CD4-positive, alpha-beta T cell (primary cell): ENCODE results near the gene ZNF710. TPM values are rescaled to one million over a fixed set of nuclear protein-coding genes. Genes with fewer than 3 reads are reported as not detected.

ENCODE experiments used
- ATAC-seq: fragments of 200-7000 bp; cut with Tn5 transposase; one replicate; pipeline ENCODE4 v1.10.0; 2022; ENCODE audit warnings: mild to moderate bottlenecking; ENCODE audit not compliant: poor library complexity
- CTCF ChIA-PET: fragments of 350-600 bp; sonication (Branson Sonifier 250); formaldehyde crosslinking; loops from one replicate; lab custom pipeline; 2021; ENCODE audit warnings: antibody characterized with exemption, inconsistent platforms; lab: Charles Lee
- POLR2A ChIA-PET: fragments of 350-600 bp; sonication (Branson Sonifier 250); formaldehyde crosslinking; loops from one replicate; lab custom pipeline; 2021; ENCODE audit warnings: antibody characterized with exemption, inconsistent platforms; lab: Charles Lee
- DNase-seq, 14 experiments: peaks; one replicate each; pipeline ENCODE4 v3.0.0-alpha.2; 2013 to 2020; ENCODE audit warnings: mixed read lengths in 2 of 14
- H3K27ac ChIP-seq, 2 donors: one replicate each; pipeline versions ENCODE4 v1.5.1 to v1.7.0; 2013; ENCODE audit warnings: low read length in 2 of 2, low read depth in 1 of 2, mild to moderate bottlenecking in 1 of 2
- H3K27me3 ChIP-seq, 2 experiments: 1 replicate in 1 of 2; 2 replicates in 1 of 2; pipeline versions ENCODE4 v1.6.1 to v1.7.0; 2013; ENCODE audit warnings: low read length in 2 of 2, control low read depth in 1 of 2, mild to moderate bottlenecking in 1 of 2, moderate library complexity in 1 of 2; ENCODE audit not compliant: insufficient read depth in 2 of 2, control insufficient read depth in 1 of 2
- H3K36me3 ChIP-seq: one replicate; pipeline ENCODE4 v1.6.1; 2013; ENCODE audit warnings: low read length, control low read depth; ENCODE audit not compliant: insufficient read depth
- H3K4me1 ChIP-seq: one replicate; pipeline ENCODE4 v1.6.1; 2013; ENCODE audit warnings: low read length, control low read depth; ENCODE audit not compliant: insufficient read depth
- H3K4me3 ChIP-seq: one replicate; pipeline ENCODE4 v1.5.1; 2013; ENCODE audit warnings: mild to moderate bottlenecking, low read length, moderate library complexity
- H3K9me3 ChIP-seq, 2 experiments: 1 replicate in 1 of 2; 2 replicates in 1 of 2; pipeline versions ENCODE4 v1.6.1 to v1.7.0; 2013; ENCODE audit warnings: low read length in 2 of 2, mild to moderate bottlenecking in 2 of 2, control low read depth in 1 of 2, moderate library complexity in 1 of 2; ENCODE audit not compliant: control insufficient read depth in 1 of 2, insufficient read depth in 1 of 2
- H3K27ac Mint-ChIP-seq: one replicate; pipeline ENCODE4 v1.8.0; 2020; ENCODE audit warnings: mixed read lengths
- H3K27me3 Mint-ChIP-seq: one replicate; pipeline ENCODE4 v1.8.0; 2021; ENCODE audit warnings: mixed read lengths
- H3K36me3 Mint-ChIP-seq: one replicate; pipeline ENCODE4 v1.8.0; 2021; ENCODE audit warnings: low read depth, mixed read lengths
- H3K4me1 Mint-ChIP-seq: one replicate; pipeline ENCODE4 v1.8.0; 2021; ENCODE audit warnings: low read depth, mixed read lengths
- H3K4me3 Mint-ChIP-seq: one replicate; pipeline ENCODE4 v1.8.0; 2020; ENCODE audit warnings: mild to moderate bottlenecking, mixed read lengths
- H3K9me3 Mint-ChIP-seq: one replicate; pipeline ENCODE4 v1.8.0; 2020; ENCODE audit warnings: mixed read lengths
- intact Hi-C, 2 experiments: fragments of 100-400 bp; cut with DNase I in 1 of 2; cut with micrococcal nuclease in 1 of 2; formaldehyde crosslinking; loops; one replicate each; pipeline versions ENCODE4 v1.15.1 to v1.9.0; 2023 to 2025; cut with DNase I, micrococcal nuclease
- total RNA-seq, 174 experiments: library from RNA in 2 of 174; stranded (reverse) in 2 of 174; gene quantifications; one replicate each; pipeline ENCODE4 v1.2.3 and lab custom pipeline; 2021 to 2026
- TF ChIP-seq, protein P1 (sequence below): fragments of 200-600 bp; IDR thresholded peaks from one replicate; pipeline ENCODE4 v1.8.0; 2022; ENCODE audit warnings: antibody characterized with exemption, mild to moderate bottlenecking

The ZNF710 gene
- total RNA-seq, 2 experiments from 2014 or later = 6.5 to 7.7 TPM

DNA sequence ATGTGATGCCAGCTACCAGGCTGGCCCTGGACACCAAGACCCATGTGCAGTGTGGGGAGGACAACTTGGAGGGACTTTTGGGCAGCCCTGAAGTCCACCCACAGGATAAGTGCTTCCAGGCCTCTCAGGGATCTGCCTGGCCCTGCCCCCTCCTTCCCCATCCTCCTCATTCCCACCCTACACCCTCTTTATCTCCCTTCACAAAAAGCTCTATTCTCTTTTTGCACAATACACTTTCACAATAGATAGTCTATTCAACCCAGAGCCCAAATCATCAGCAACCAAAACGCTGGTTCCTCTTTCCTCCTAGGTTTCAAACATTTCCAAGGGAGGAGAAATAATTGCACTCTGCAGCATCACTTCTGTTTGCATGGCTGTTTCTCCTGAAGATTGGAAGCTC lies 7.8 kb upstream of the ZNF710 start:
- TF ChIP-seq, protein P1, sequence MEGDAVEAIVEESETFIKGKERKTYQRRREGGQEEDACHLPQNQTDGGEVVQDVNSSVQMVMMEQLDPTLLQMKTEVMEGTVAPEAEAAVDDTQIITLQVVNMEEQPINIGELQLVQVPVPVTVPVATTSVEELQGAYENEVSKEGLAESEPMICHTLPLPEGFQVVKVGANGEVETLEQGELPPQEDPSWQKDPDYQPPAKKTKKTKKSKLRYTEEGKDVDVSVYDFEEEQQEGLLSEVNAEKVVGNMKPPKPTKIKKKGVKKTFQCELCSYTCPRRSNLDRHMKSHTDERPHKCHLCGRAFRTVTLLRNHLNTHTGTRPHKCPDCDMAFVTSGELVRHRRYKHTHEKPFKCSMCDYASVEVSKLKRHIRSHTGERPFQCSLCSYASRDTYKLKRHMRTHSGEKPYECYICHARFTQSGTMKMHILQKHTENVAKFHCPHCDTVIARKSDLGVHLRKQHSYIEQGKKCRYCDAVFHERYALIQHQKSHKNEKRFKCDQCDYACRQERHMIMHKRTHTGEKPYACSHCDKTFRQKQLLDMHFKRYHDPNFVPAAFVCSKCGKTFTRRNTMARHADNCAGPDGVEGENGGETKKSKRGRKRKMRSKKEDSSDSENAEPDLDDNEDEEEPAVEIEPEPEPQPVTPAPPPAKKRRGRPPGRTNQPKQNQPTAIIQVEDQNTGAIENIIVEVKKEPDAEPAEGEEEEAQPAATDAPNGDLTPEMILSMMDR = no peak
- H3K27me3 ChIP-seq = no peaks in the 10 kb centered on the region
- H3K4me3 Mint-ChIP-seq = no peak overlapping the region
- no peak for ATAC-seq
- ChIA-PET CTCF (no interaction called here), POLR2A (no interaction called here)
- no peak overlapping the region for H3K27ac Mint-ChIP-seq
- H3K4me1 Mint-ChIP-seq = no peaks in the 10 kb centered on the region
- H3K9me3 ChIP-seq = no peaks in the 10 kb centered on the region
- peaks cover 2% of the 10 kb centered on the region for H3K4me1 ChIP-seq
- no peaks in the 10 kb centered on the region for H3K27me3 Mint-ChIP-seq
- H3K36me3 Mint-ChIP-seq = no peaks in the 10 kb centered on the region
- intact Hi-C loops = loop anchor here in 1 of 2 experiments (5.0 kb wide), 1 partner anchor 91 kb away; no protein-coding TSS in a partner anchor
- H3K4me3 ChIP-seq = no peak overlapping the region
- DNase-seq = no peak
- no peaks in the 10 kb centered on the region for H3K36me3 ChIP-seq
- H3K9me3 Mint-ChIP-seq = no peaks in the 10 kb centered on the region
- no peak overlapping the region for H3K27ac ChIP-seq

DNA sequence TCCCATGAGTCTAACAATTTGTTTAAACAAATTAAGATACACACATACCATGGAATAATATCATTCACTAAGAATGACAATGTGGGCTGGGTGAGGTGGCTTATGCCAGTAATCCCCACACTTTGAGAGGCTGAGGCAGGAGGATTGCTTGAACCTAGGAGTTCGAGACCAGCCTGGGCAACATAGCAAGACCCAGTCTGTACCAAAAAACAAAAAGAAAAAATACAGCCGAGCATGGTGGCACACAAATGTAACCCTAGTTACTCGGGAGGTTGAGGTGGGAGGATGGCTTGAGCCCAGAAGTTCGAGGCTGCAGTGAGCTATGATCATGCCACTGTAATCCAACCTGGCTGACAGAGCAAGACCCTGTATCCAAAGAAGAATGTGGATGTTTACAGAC lies 4.0 kb upstream of the ZNF710 start:
- H3K4me1 ChIP-seq = peaks cover 21% of the 10 kb centered on the region
- TF ChIP-seq, protein P1 = no peak
- peaks cover 6% of the 10 kb centered on the region for H3K4me1 Mint-ChIP-seq
- H3K27me3 Mint-ChIP-seq = peaks cover 5% of the 10 kb centered on the region
- POLR2A ChIA-PET = no interaction called here
- no peaks in the 10 kb centered on the region for H3K9me3 ChIP-seq
- intact Hi-C loops = no loop called here
- H3K4me3 ChIP-seq = no peak overlapping the region
- no peaks in the 10 kb centered on the region for H3K36me3 ChIP-seq
- peaks cover 8% of the 10 kb centered on the region for H3K36me3 Mint-ChIP-seq
- DNase-seq = no peak
- CTCF ChIA-PET = no interaction called here
- no peak overlapping the region for H3K27ac Mint-ChIP-seq
- H3K4me3 Mint-ChIP-seq = no peak overlapping the region
- H3K9me3 Mint-ChIP-seq = no peaks in the 10 kb centered on the region
- H3K27ac ChIP-seq = no peak overlapping the region
- ATAC-seq = no peak
- no peaks in the 10 kb centered on the region for H3K27me3 ChIP-seq

DNA sequence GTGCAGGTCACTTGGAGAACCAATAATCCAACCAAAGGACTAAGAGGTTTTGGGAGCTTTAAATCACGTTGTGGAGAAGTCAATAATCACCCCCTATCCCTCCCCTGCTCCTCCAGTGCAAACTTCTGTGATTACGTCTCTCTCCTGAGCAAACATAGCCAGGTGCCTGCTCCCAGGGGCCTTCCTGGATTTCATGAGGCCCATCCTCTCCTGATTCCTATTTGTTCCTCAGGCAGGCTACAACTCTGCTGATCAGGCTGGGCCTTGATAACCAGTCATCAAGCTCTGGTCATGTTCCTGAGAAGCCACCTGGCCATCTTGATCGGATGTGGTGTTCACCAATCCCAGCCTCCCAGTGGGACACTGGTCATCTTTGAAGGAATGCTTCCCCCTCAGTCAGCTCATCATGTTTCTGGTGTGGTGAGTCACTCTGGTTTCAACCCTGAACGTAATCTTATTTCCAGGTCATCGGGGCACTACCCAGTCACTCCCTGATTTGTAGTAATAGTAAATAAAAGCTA lies 2.9 kb upstream of the ZNF710 start:
- H3K36me3 Mint-ChIP-seq = peaks cover 12% of the 10 kb centered on the region
- Histone ChIP-seq H3K4me3 (no peak overlapping the region), H3K27ac (no peak overlapping the region), H3K4me1 (peaks cover 30% of the 10 kb centered on the region), H3K9me3 (no peaks in the 10 kb centered on the region), H3K36me3 (no peaks in the 10 kb centered on the region), H3K27me3 (no peaks in the 10 kb centered on the region)
- H3K27ac Mint-ChIP-seq = peak overlapping the region; percentile 1
- ChIA-PET POLR2A (no interaction called here), CTCF (no interaction called here)
- TF ChIP-seq, protein P1 = no peak
- H3K4me3 Mint-ChIP-seq = peak overlapping the region; percentile 20
- intact Hi-C loops = no loop called here
- no peak for ATAC-seq
- no peak for DNase-seq
- no peaks in the 10 kb centered on the region for H3K9me3 Mint-ChIP-seq
- peaks cover 5% of the 10 kb centered on the region for H3K27me3 Mint-ChIP-seq
- peaks cover 14% of the 10 kb centered on the region for H3K4me1 Mint-ChIP-seq
